Activated CD4-positive, alpha-beta T cell treated with anti-CD3 and anti-CD28 coated beads for 36 hours (primary cell): Measurements from ENCODE around the gene KRTAP24-1. TPM values are rescaled to one million over a fixed set of nuclear protein-coding genes. Genes with fewer than 3 reads are reported as not detected.

Source experiments
- ATAC-seq: fragments of 200-7000 bp; cut with Tn5 transposase; one replicate; pipeline ENCODE4 v1.10.0; 2021; ENCODE audit warnings: mild to moderate bottlenecking, moderate library complexity
- CTCF ChIA-PET: fragments of 350-600 bp; sonication (Branson Sonifier 250); formaldehyde crosslinking; loops from one replicate; lab custom pipeline; 2021; ENCODE audit warnings: antibody characterized with exemption; lab: Charles Lee
- POLR2A ChIA-PET: fragments of 350-600 bp; sonication (Branson Sonifier 250); formaldehyde crosslinking; loops from one replicate; lab custom pipeline; 2021; ENCODE audit warnings: antibody characterized with exemption, inconsistent platforms; lab: Charles Lee
- DNase-seq: peaks from one replicate; pipeline ENCODE4 v3.0.0-alpha.2; 2020
- H3K27ac Mint-ChIP-seq: one replicate; pipeline ENCODE4 v1.8.0; 2021; ENCODE audit warnings: mixed read lengths
- H3K27me3 Mint-ChIP-seq: one replicate; pipeline ENCODE4 v1.8.0; 2021; ENCODE audit warnings: mixed read lengths
- H3K36me3 Mint-ChIP-seq: one replicate; pipeline ENCODE4 v1.8.0; 2021; ENCODE audit warnings: low read depth, mixed read lengths
- H3K4me1 Mint-ChIP-seq: one replicate; pipeline ENCODE4 v1.8.0; 2021; ENCODE audit warnings: mixed read lengths
- H3K4me3 Mint-ChIP-seq: one replicate; pipeline ENCODE4 v1.8.0; 2021; ENCODE audit warnings: mild to moderate bottlenecking, moderate library complexity, mixed read lengths
- H3K9me3 Mint-ChIP-seq: one replicate; pipeline ENCODE4 v1.8.0; 2021; ENCODE audit warnings: low read depth, mixed read lengths
- intact Hi-C, 2 experiments: fragments of 100-400 bp; cut with DNase I in 1 of 2; cut with micrococcal nuclease in 1 of 2; formaldehyde crosslinking; loops; one replicate each; pipeline versions ENCODE4 v1.14.2 to v1.15.1; 2022 to 2024; cut with DNase I, micrococcal nuclease
- total RNA-seq, 2 experiments: library from RNA; stranded (reverse); gene quantifications; one replicate each; pipeline ENCODE4 v1.2.3, GENCODE V29; 2021

The KRTAP24-1 gene
- not detected for total RNA-seq

- CTCF ChIA-PET, result no interaction called here
- no peaks in the 10 kb centered on the region for H3K36me3 Mint-ChIP-seq
- no peaks in the 10 kb centered on the region for H3K9me3 Mint-ChIP-seq
- intact Hi-C loops, result no loop called here
- peaks cover 6% of the 10 kb centered on the region for H3K27me3 Mint-ChIP-seq
- ATAC-seq (no peak), DNase-seq (no peak)
- POLR2A ChIA-PET, result no interaction called here
- H3K4me1 Mint-ChIP-seq, result no peaks in the 10 kb centered on the region
- H3K27ac Mint-ChIP-seq, result no peak within 1 kb of the TSS
- H3K4me3 Mint-ChIP-seq, result no peak within 1 kb of the TSS
Measured at GRCh38 chr21:30282850-30283249, at the start of gene KRTAP24-1. TSS of gene KRTAP24-1 (minus strand) at chr21:30282950. CDS start at chr21:30282932, 18 bp downstream.

- CTCF ChIA-PET, result interaction anchor here (0.7 to 0.8 kb wide), 2 partner anchors 10 to 83 kb away, joined by 3 to 4 read pairs; no protein-coding TSS in a partner anchor
- H3K9me3 Mint-ChIP-seq, result peaks cover 6% of the 10 kb centered on the region
- H3K36me3 Mint-ChIP-seq, result no peaks in the 10 kb centered on the region
- peaks cover 7% of the 10 kb centered on the region for H3K27me3 Mint-ChIP-seq
- no peak overlapping the region for H3K4me3 Mint-ChIP-seq
- H3K4me1 Mint-ChIP-seq, result no peaks in the 10 kb centered on the region
- intact Hi-C loops, result no loop called here
- POLR2A ChIA-PET, result no interaction called here
- DNase-seq, result no peak
- no peak overlapping the region for H3K27ac Mint-ChIP-seq
- no peak for ATAC-seq
Measured at GRCh38 chr21:30329203-30329875, 46.6 kb upstream of the KRTAP24-1 start.

- intact Hi-C loops, result no loop called here
- H3K27me3 Mint-ChIP-seq, result peaks cover 9% of the 10 kb centered on the region
- no peak overlapping the region for H3K27ac Mint-ChIP-seq
- H3K36me3 Mint-ChIP-seq, result no peaks in the 10 kb centered on the region
- H3K4me3 Mint-ChIP-seq, result no peak overlapping the region
- ATAC-seq (no peak), DNase-seq (no peak)
- peaks cover 6% of the 10 kb centered on the region for H3K9me3 Mint-ChIP-seq
- ChIA-PET POLR2A (no interaction called here), CTCF (no interaction called here)
- H3K4me1 Mint-ChIP-seq, result no peaks in the 10 kb centered on the region
Measured at GRCh38 chr21:30326390-30326789, 43.6 kb upstream of the KRTAP24-1 start.

GRCh38 chr21:30320215-30320614 lies 37.5 kb upstream of the KRTAP24-1 start, which contains the start of gene KRTAP26-1:
TSS of gene KRTAP26-1 (minus strand) at chr21:30320315. CDS start at chr21:30320035, 280 bp downstream.
- Mint-ChIP-seq H3K9me3 (no peaks in the 10 kb centered on the region), H3K36me3 (no peaks in the 10 kb centered on the region), H3K4me3 (no peak within 1 kb of the TSS), H3K27ac (no peak within 1 kb of the TSS), H3K27me3 (peaks cover 6% of the 10 kb centered on the region), H3K4me1 (no peaks in the 10 kb centered on the region)
- ChIA-PET CTCF (no interaction called here), POLR2A (no interaction called here)
- no peak for ATAC-seq
- intact Hi-C loops, result no loop called here
- no peak for DNase-seq

GRCh38 chr21:30315701-30316100 lies 33.0 kb upstream of the KRTAP24-1 start:
- Mint-ChIP-seq H3K27me3 (no peaks in the 10 kb centered on the region), H3K4me1 (no peaks in the 10 kb centered on the region), H3K27ac (no peak overlapping the region), H3K36me3 (no peaks in the 10 kb centered on the region), H3K4me3 (no peak overlapping the region), H3K9me3 (no peaks in the 10 kb centered on the region)
- ATAC-seq, result no peak
- no peak for DNase-seq
- ChIA-PET POLR2A (no interaction called here), CTCF (no interaction called here)
- intact Hi-C loops, result no loop called here

- H3K4me3 Mint-ChIP-seq, result no peak overlapping the region
Measured at GRCh38 chr21:30306884-30307283, 24.1 kb upstream of the KRTAP24-1 start.

GRCh38 chr21:30305136-30305535 lies 22.4 kb upstream of the KRTAP24-1 start:
- POLR2A ChIA-PET, result no interaction called here
- Mint-ChIP-seq H3K4me3 (no peak overlapping the region), H3K9me3 (peaks cover 7% of the 10 kb centered on the region), H3K4me1 (no peaks in the 10 kb centered on the region), H3K27ac (no peak overlapping the region), H3K36me3 (no peaks in the 10 kb centered on the region), H3K27me3 (no peaks in the 10 kb centered on the region)
- DNase-seq (no peak), ATAC-seq (no peak)
- intact Hi-C loops, result no loop called here
- CTCF ChIA-PET, result no interaction called here

More at GRCh38 chr21:30306884-30307283, 24.1 kb upstream of the KRTAP24-1 start:
- no peak for DNase-seq
- H3K4me1 Mint-ChIP-seq, result no peaks in the 10 kb centered on the region
- H3K27me3 Mint-ChIP-seq, result no peaks in the 10 kb centered on the region
- ChIA-PET CTCF (interaction anchor here (1.0 to 1.1 kb wide), 2 partner anchors 9 to 138 kb away, joined by 3 read pairs; no protein-coding TSS in a partner anchor), POLR2A (no interaction called here)
- H3K36me3 Mint-ChIP-seq, result no peaks in the 10 kb centered on the region
- no peak for ATAC-seq
- H3K27ac Mint-ChIP-seq, result no peak overlapping the region
- intact Hi-C loops, result no loop called here
- H3K9me3 Mint-ChIP-seq, result no peaks in the 10 kb centered on the region

GRCh38 chr21:30289215-30289614 lies 6.5 kb upstream of the KRTAP24-1 start, which contains the start of gene KRTAP25-1:
TSS of gene KRTAP25-1 (minus strand) at chr21:30289514. CDS start at chr21:30289490, 24 bp downstream.
- H3K4me1 Mint-ChIP-seq, result no peaks in the 10 kb centered on the region
- no peak for DNase-seq

GRCh38 chr21:30271611-30272010 lies 11.1 kb downstream of the KRTAP24-1 start:
- intact Hi-C loops, result no loop called here

More at GRCh38 chr21:30289215-30289614, 6.5 kb upstream of the KRTAP24-1 start, which contains the start of gene KRTAP25-1:
- no peaks in the 10 kb centered on the region for H3K36me3 Mint-ChIP-seq
- peaks cover 10% of the 10 kb centered on the region for H3K27me3 Mint-ChIP-seq
- intact Hi-C loops, result no loop called here
- H3K9me3 Mint-ChIP-seq, result no peaks in the 10 kb centered on the region
- ChIA-PET POLR2A (no interaction called here), CTCF (no interaction called here)
- no peak within 1 kb of the TSS for H3K27ac Mint-ChIP-seq
- no peak for ATAC-seq
- H3K4me3 Mint-ChIP-seq, result no peak within 1 kb of the TSS

GRCh38 chr21:30271156-30271555 lies 11.6 kb downstream of the KRTAP24-1 start:
- no peak overlapping the region for H3K27ac Mint-ChIP-seq
- intact Hi-C loops, result no loop called here
- no peaks in the 10 kb centered on the region for H3K4me1 Mint-ChIP-seq
- CTCF ChIA-PET, result no interaction called here
- ATAC-seq (no peak), DNase-seq (no peak)
- H3K9me3 Mint-ChIP-seq, result no peaks in the 10 kb centered on the region
- POLR2A ChIA-PET, result no interaction called here
- H3K27me3 Mint-ChIP-seq, result peaks cover 6% of the 10 kb centered on the region
- H3K36me3 Mint-ChIP-seq, result no peaks in the 10 kb centered on the region
- H3K4me3 Mint-ChIP-seq, result no peak overlapping the region

More at GRCh38 chr21:30271611-30272010, 11.1 kb downstream of the KRTAP24-1 start:
- DNase-seq (no peak), ATAC-seq (no peak)
- Mint-ChIP-seq H3K9me3 (no peaks in the 10 kb centered on the region), H3K4me3 (no peak overlapping the region), H3K4me1 (no peaks in the 10 kb centered on the region), H3K27ac (no peak overlapping the region), H3K36me3 (no peaks in the 10 kb centered on the region), H3K27me3 (peaks cover 8% of the 10 kb centered on the region)
- ChIA-PET CTCF (no interaction called here), POLR2A (no interaction called here)

GRCh38 chr21:30269803-30270530 lies 12.8 kb downstream of the KRTAP24-1 start:
- Mint-ChIP-seq H3K27me3 (peaks cover 6% of the 10 kb centered on the region), H3K27ac (no peak overlapping the region), H3K4me3 (no peak overlapping the region), H3K36me3 (no peaks in the 10 kb centered on the region), H3K9me3 (peaks cover 4% of the 10 kb centered on the region), H3K4me1 (no peaks in the 10 kb centered on the region)
- ATAC-seq, result no peak
- ChIA-PET CTCF (interaction anchor here (1.4 kb wide), 1 partner anchor 164 kb away, joined by 4 read pairs; no protein-coding TSS in a partner anchor), POLR2A (no interaction called here)
- no peak for DNase-seq
- intact Hi-C loops, result no loop called here
